ENCODE data around the gene PRKCE.

PRKCE gene

DNA sequence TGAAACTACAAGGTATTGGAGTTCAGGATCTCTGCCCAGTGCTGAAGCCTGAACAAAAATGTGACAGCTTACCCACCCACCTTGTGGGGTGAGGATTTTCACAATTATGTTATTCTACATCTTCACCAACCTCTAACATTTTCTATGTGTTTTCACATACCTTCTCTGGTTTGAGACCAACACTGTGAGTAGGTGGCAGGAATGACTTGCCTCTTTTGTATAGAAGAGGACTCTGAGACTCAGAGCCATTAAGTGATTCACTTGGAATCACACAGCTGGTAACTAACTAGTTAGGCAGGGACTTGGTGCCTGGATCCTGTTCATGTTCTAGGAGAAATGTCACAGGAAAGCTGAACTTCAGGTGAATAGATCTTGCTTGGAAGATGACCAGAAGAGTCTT, 25.7 kb upstream of the PRKCE start:
- Histone ChIP-seq H3K4me3 (ENCODE audit: low read depth, low read length) (no peak overlapping the region), H3K36me3 (replicated peaks) (no peaks in the 10 kb centered on the region), H3K27me3 (replicated peaks) (no peaks in the 10 kb centered on the region), H3K27ac (no peak overlapping the region)
- DNase-seq = no peak
- TF ChIP-seq, protein P1, sequence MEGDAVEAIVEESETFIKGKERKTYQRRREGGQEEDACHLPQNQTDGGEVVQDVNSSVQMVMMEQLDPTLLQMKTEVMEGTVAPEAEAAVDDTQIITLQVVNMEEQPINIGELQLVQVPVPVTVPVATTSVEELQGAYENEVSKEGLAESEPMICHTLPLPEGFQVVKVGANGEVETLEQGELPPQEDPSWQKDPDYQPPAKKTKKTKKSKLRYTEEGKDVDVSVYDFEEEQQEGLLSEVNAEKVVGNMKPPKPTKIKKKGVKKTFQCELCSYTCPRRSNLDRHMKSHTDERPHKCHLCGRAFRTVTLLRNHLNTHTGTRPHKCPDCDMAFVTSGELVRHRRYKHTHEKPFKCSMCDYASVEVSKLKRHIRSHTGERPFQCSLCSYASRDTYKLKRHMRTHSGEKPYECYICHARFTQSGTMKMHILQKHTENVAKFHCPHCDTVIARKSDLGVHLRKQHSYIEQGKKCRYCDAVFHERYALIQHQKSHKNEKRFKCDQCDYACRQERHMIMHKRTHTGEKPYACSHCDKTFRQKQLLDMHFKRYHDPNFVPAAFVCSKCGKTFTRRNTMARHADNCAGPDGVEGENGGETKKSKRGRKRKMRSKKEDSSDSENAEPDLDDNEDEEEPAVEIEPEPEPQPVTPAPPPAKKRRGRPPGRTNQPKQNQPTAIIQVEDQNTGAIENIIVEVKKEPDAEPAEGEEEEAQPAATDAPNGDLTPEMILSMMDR (IDR thresholded peaks at IDR 0.05; ENCODE audit: low read depth, low read length, missing control alignments) = no peak
- in situ Hi-C loops (cut with HindIII; ENCODE audit: low pct_ligation_motif_present, low sequenced_read_pairs) = loop anchor here (25.0 kb wide), 1 partner anchor 311 kb away; no protein-coding TSS in a partner anchor

DNA sequence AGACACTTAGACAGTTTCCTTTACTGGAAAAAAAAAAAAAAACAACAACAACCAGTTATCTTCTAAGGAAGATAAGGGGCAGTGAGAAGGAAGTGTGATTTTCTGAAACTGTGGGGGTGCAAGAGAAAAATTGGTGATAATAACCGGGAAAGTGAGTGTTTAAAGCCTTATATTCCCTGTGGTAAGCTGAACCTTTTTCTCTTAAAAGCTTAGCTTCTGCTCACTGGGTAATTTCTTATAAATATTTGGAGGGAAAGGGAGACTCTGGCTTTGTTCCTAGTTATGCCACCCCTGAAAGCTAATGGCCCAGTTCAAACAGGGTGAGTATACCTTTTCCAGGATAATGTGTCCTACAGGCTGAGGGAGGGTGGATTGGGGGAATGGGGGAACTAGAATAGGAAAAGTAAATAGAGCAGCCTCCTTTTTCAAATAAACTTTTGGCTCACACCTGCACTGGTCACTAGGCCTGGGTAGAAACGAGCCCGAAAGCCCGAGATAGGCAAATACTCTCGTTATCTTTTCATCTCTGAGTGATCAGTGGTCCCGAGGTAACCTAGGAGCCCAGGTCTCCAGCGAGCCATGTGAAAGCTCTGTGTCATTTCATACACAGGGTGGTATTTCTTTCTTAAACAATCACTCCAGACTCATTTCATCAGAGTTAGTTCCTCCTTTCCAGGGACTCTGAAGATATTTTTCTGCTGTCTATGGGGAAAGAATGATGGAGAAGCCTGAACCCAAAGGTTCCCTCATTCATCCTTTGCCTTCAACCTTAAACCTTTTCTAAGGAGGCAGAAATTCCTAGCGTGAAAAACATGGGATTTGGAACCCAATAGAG, 24.9 kb upstream of the PRKCE start:
- Histone ChIP-seq H3K27ac (no peak overlapping the region), H3K4me3 (ENCODE audit: low read depth, low read length) (no peak overlapping the region), H3K27me3 (replicated peaks) (no peaks in the 10 kb centered on the region), H3K36me3 (replicated peaks) (no peaks in the 10 kb centered on the region)
- TF ChIP-seq, protein P1 (IDR thresholded peaks at IDR 0.05; ENCODE audit: low read depth, low read length, missing control alignments) = no peak
- DNase-seq = no peak
- in situ Hi-C loops (cut with HindIII; ENCODE audit: low pct_ligation_motif_present, low sequenced_read_pairs) = loop anchor here (25.0 kb wide), 1 partner anchor 311 kb away; no protein-coding TSS in a partner anchor

DNA sequence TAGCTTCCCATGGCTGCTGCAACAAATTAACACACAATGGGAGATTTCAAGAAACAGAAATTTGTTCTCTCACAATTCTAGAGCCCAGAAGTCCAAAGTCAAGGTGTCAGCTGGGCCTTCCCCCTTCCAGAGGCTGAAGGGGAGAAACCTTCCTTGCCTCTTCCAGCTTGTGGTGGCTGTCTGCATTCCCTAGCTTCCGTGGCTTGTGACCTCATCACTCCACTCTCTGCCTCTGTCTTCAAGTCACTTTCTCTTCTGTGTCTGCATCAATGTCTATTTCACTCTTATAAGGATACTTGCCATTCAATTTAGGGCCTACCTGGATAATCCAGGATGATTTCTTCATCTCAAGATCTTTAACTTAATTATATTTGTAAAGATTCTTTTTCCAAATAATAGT, 23.6 kb upstream of the PRKCE start:
- H3K27ac ChIP-seq = no peak overlapping the region

DNA sequence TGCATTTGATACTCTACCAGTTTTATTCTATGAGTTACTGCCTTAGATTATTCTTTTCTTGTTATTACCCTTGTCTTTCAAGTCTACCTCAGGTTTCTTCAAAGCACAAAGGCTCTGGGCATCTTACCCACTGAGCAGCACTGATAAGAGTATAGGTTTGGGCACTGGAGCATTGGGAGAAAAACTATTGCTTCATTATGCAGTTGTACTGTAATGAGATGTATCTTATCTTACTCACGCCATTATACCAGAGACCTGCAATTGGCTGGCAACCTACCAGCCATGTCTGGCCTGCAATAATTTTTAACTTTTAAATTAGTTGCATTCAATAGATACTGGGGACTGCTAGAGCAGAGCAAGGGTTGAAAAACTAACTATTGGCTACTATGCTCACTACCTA, 21.5 kb upstream of the PRKCE start:
- no peaks in the 10 kb centered on the region for H3K27me3 ChIP-seq (replicated peaks)
- in situ Hi-C loops (cut with HindIII; ENCODE audit: low pct_ligation_motif_present, low sequenced_read_pairs) = loop anchor here (25.0 kb wide), 1 partner anchor 307 kb away; no protein-coding TSS in a partner anchor
- no peak overlapping the region for H3K27ac ChIP-seq
- H3K36me3 ChIP-seq (replicated peaks) = no peaks in the 10 kb centered on the region
- TF ChIP-seq, protein P1 (IDR thresholded peaks at IDR 0.05; ENCODE audit: low read depth, low read length, missing control alignments) = no peak
- no peak for DNase-seq
- no peak overlapping the region for H3K4me3 ChIP-seq (ENCODE audit: low read depth, low read length)

More for the DNA sequence above, 23.6 kb upstream of the PRKCE start:
- Histone ChIP-seq H3K36me3 (replicated peaks) (no peaks in the 10 kb centered on the region), H3K4me3 (ENCODE audit: low read depth, low read length) (no peak overlapping the region), H3K27me3 (replicated peaks) (no peaks in the 10 kb centered on the region)
- TF ChIP-seq, protein P1 (IDR thresholded peaks at IDR 0.05; ENCODE audit: low read depth, low read length, missing control alignments) = no peak
- peak; percentile 45 for DNase-seq
- in situ Hi-C loops (cut with HindIII; ENCODE audit: low pct_ligation_motif_present, low sequenced_read_pairs) = loop anchor here (25.0 kb wide), 1 partner anchor 309 kb away; no protein-coding TSS in a partner anchor

DNA sequence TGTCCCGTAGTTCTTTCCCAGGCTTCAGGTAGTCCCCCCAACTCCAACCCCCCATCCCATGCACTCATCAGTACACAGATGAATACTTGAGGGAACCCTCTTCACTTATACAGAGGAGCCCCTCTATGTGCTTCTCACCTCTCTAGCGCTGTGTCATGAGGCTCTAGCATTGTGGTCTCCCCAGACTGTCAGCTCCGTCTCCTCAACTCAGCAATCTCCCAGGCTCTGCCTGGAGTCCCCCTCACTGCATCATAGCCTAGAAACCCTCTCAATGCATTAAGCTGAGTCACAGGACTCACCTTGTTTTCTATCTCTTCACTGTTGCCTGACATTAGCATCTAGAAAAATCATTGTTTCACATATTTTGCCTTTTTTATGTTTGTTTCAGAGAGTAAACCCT, 20.2 kb upstream of the PRKCE start:
- H3K27ac ChIP-seq = no peak overlapping the region
- no peaks in the 10 kb centered on the region for H3K27me3 ChIP-seq (replicated peaks)
- DNase-seq = no peak
- TF ChIP-seq, protein P1 (IDR thresholded peaks at IDR 0.05; ENCODE audit: low read depth, low read length, missing control alignments) = no peak
- no peaks in the 10 kb centered on the region for H3K36me3 ChIP-seq (replicated peaks)
- in situ Hi-C loops (cut with HindIII; ENCODE audit: low pct_ligation_motif_present, low sequenced_read_pairs) = loop anchor here (25.0 kb wide), 1 partner anchor 306 kb away; no protein-coding TSS in a partner anchor
- H3K4me3 ChIP-seq (ENCODE audit: low read depth, low read length) = no peak overlapping the region
